Stimulated activated CD4-positive, alpha-beta T cell treated with anti-CD3 and anti-CD28 coated beads, Interleukin-4, amount 100 ng/mL, for 4 hours (primary cell): Measurements from ENCODE around the gene SHROOM2.
"Not testable (repeated sequence)": the region's sequence is repeated elsewhere in the genome, so short reads cannot be mapped to it uniquely, and the experiment has no call there.

Source experiments
- DNase-seq, 2 experiments: peaks; one replicate each; pipeline ENCODE4 v3.0.0-alpha.2; 2020

The SHROOM2 gene

DNA sequence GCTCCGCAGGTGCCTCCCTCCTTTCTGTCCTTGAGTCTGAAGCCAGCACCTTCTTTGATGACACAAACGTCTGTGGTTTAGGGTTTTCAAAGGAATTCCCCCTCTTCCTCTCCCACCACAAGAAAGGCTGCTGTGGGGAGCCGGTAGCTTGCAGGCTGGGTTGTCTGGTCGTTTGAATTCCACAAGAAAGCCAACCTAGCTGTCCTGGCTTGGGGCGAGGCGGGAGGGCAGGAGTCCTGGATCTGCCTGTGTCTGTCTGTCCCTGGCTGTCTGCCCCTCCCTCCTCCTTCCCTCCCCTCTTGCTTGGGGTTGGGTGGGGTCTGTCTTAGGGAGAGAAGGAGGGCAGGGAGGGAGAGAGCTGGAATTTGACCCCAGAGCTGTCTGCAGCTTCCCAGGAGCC is 56.3 kb downstream of the SHROOM2 start:
- DNase-seq = no peak

- DNase-seq = no peak
These were observed 58.8 kb downstream of the SHROOM2 start for GRCh38 chrX:9844936-9845577.

GRCh38 chrX:9845578-9845952 is 59.3 kb downstream of the SHROOM2 start:
- DNase-seq = no peak

GRCh38 chrX:9846631-9847030 is 60.4 kb downstream of the SHROOM2 start:
- DNase-seq = no peak

DNA sequence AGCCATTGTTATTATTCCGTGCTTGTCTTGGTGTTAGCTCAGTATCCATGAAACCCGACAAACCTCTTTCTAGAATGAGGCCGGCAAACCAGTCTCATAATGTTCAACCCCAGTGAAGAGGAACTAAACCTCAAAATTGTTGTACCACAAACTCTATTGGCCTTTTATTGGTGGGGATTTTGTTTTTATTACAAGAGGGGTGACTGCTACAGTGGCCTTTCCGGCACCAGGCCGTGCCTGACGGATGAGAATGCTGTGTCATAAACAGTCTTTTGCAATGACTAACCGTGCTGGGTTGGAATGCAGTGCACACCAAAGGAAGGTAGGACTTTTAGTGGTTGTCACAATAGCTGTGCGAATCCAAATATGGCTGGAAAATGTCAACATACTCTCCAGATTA is 60.8 kb downstream of the SHROOM2 start:
- DNase-seq = no peak

- DNase-seq = no peak
These were observed 62.7 kb downstream of the SHROOM2 start for GRCh38 chrX:9848718-9849479.

GRCh38 chrX:9851890-9852289 is 65.7 kb downstream of the SHROOM2 start:
- no peak for DNase-seq

DNA sequence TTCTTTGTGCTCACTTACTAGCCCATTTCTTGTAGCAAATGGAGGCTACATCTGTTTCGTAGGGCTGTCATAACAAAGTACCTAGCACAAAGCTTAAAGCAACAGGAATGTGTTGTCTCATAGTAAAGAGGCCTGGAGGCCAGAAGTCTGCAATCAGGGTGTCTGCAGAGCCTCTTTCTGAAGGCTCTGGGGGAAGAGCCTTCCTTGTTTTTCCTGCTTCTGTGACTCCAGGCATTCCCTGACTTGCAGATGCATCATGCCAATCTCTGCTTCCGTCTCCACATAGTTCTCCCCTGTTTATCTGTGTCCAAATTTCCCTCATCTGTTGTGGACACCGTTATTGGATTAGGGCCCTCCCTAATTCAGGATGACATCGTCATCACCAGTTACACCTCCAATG is 67.1 kb downstream of the SHROOM2 start:
- DNase-seq = no peak

DNA sequence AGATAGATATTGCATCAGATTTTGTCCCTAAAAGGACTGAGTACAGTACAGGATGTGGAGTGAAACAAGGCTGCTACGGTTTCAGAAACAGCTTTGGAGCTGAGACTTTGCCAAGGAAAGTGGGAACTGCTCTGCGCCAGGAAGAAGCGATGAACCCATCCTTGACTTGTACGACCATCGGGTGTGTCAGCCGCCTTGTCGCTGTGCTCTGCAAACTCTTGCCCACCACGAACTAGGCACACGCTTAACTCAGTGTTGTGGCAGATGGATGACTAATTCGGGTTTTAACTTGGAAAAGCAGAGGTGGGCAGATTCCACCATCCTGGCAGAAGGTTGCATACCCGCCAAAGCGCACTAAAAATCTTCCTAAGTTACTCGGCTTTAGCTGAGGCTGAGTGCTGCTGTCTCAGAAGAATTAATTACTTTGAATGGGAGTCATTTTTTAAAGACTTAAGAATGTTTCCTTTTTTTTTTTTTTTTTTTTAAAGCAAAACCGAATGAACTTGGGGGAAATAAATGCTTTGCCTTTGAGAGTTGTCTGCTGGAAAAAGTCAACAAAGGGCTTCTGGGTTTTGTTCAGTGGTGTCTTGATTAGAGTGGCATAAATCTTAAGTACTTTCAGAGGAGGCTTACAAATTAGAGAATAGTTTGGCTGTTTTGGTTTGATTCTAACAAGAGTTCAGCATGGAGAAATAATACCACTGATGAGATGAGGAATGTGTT is 69.5 kb downstream of the SHROOM2 start:
- no peak for DNase-seq

- DNase-seq = no peak
These were observed 70.4 kb downstream of the SHROOM2 start for GRCh38 chrX:9856588-9856987.

- no peak for DNase-seq
These were observed 71.6 kb downstream of the SHROOM2 start for GRCh38 chrX:9857575-9858474.

DNA sequence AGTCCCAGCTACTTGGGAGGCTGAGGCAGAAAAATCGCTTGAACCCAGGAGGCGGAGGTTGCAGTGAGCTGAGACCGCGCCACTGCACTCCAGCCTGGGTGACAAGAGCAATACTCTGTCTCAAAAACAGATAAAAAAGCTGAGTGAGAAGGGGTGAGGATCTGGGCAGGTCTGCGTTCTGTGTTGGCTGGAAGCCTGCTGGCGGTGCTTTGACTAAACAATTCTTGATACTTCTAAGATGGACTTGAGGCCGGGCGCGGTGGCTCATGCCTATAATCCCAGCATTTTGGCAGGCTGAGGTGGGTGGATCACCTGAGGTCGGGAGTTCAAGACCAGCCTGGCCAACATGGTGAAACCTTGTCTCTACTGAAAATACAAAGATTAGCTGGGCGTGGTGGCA is 72.5 kb downstream of the SHROOM2 start:
- DNase-seq = not testable (repeated sequence)

DNA sequence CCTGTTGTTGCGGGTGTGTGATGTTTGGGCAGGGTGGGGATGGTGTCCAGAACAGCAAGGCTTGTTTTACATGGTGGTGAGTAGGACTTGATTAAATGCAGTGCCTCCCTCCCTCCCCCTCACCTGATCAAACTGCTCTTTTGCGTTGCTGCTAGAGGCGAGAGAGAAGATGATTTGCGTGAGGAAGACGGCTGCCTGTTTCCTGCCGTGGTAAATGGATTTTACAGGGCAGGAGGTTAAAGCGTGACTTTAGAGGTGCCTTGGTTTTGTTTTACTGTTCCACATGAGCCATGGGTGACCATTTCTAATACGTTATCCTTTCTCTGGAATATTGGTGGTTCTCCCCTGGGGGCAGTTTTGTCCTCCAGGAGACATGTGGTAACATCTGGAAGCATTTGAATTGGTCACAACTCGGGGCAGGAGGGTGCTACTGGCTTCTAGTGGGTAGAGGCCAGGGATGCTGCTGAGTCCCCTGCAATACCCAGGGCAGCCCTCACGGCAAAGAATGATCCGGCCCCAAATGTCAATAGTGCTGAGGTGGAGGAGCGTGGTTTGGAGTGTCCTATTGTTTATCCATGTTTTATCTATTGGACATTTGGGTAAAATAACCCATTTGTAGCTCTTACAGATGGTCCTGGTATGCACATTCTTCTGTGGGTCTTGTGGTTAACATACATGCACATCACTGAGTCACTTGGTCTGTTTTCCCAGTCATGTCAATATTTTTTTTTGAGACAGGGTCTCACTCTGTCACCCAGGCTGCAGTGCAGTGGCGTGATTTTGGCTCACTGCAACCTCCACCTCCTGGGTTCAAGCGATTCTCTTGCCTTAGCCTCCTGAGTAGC is 73.7 kb downstream of the SHROOM2 start:
- DNase-seq = no peak

DNA sequence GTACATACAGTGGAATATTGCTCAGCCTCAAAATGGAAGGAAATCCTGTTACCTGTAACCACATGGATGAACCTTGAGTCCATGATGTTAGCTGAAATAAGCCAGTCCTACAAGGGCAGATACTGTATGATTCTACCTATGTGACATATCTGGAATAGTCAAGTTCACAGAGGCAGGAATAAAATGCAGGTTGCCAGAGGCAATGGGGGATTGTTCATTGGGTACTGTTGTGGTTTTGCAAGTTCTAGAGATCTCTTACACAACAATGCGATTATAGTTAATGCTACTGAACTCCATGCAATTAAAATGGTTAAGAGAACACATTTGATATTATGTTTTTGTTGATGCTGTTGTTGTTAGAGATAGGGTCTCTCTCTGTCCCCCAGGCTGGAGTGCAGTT is 74.6 kb downstream of the SHROOM2 start:
- DNase-seq = no peak

DNA sequence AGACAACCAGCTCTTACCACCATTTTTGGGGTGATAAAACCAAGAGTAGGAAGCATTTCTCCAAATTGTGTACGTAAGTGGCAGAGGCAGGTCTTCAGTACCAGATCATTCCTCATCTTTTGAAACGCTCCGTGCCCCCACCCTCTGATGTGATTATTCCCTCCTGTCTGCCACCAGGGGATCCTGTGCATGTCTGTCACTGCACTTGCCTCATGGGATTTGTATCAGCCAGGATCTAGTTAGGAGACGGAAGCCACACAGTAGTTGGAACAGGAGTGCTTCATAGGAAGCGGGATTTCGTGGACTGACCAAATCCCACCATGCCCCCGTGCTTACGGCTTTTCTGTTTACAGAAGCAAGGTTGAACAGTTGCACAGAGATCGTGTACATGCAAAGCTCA is 75.5 kb downstream of the SHROOM2 start:
- no peak for DNase-seq

DNA sequence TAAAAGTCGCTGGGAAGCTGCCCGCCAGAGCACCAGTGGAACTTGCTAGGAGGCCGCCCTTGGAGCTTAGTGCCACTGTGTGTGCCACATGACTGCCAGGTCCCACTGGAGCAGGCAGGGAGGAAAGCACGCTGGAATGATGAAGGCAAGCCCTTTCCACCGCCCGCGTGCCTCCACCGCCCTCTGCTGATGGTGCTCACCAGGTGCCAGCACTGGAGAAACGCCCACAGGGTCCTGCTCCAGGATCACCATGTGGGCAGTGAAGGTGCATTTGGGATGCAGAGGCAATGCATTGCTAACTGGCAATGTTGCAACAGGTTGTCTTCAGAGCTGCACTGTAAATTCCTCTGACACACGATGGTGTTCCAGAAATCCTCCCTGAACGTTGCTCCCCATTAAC is 76.3 kb downstream of the SHROOM2 start:
- DNase-seq = no peak

- DNase-seq = no peak
These were observed 76.7 kb downstream of the SHROOM2 start for GRCh38 chrX:9862953-9863352.

- no peak for DNase-seq
These were observed 77.8 kb downstream of the SHROOM2 start for GRCh38 chrX:9864011-9864410.

GRCh38 chrX:9865804-9866472 is 79.7 kb downstream of the SHROOM2 start:
- DNase-seq = no peak

- DNase-seq = no peak
These were observed 80.4 kb downstream of the SHROOM2 start for GRCh38 chrX:9866633-9867032.

- no peak for DNase-seq
These were observed 81.0 kb downstream of the SHROOM2 start for GRCh38 chrX:9867226-9867625.

DNA sequence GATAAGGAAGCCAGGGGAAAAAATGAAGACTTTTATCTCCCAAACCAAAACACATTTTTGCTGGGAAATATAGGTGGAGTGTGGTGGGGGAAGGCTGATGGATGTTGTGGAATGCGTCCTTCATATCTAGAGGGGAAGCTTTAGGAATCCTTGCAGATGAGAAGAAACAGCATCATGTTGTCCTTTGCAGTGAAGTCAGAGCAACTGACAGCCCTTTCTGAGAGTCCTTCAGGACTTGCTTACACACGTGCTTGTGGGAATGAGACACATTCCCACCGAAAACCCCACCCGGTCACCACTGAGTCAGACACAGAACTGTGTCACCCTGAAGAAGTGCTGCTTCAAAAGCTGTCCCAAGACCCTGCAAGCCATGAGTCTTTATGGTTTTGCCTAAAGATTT is 81.5 kb downstream of the SHROOM2 start:
- no peak for DNase-seq
